Measurements from ENCODE around the gene IPCEF1. TPM values are rescaled to one million over a fixed set of nuclear protein-coding genes. Genes with fewer than 3 reads are reported as not detected.

The IPCEF1 gene
- polyA plus RNA-seq, 1 donor from 2014 or later, result 3.9 TPM

GRCh38 chr6:154111025-154111424 lies 245.6 kb downstream of the IPCEF1 start:
- Histone ChIP-seq H4K20me1 (ENCODE audit: insufficient read depth) (no peaks in the 10 kb centered on the region), H3F3A (ENCODE audit: insufficient read depth, low read length, poor library complexity, severe bottlenecking) (no peaks in the 10 kb centered on the region), H3K9me2 (ENCODE audit: insufficient read depth, low read length) (no peaks in the 10 kb centered on the region), H3K79me2 (replicated peaks; ENCODE audit: insufficient read depth, low read length) (no peaks in the 10 kb centered on the region), H3K9ac (ENCODE audit: low read length) (no peak overlapping the region), H3K9me3 (ENCODE audit: low read length) (no peaks in the 10 kb centered on the region), H3K27ac (ENCODE audit: low read length) (no peak overlapping the region), H2AFZ (ENCODE audit: low read depth, low read length) (no peak overlapping the region), H3K4me2 (ENCODE audit: low read length) (no peak overlapping the region), H3K27me3 (ENCODE audit: insufficient read depth, low read depth, low read length) (no peaks in the 10 kb centered on the region), H3K4me3 (ENCODE audit: low read length) (no peak overlapping the region), H3K36me3 (ENCODE audit: insufficient read depth, low read length) (no peaks in the 10 kb centered on the region)
- TF ChIP-seq POLR2AphosphoS5 (IDR thresholded peaks at IDR 0.05) (no peak), CTCF (IDR thresholded peaks at IDR 0.05; ENCODE audit: poor library complexity, severe bottlenecking) (no peak), SMC3 (conservative IDR thresholded peaks at IDR 0.05; ENCODE audit: poor library complexity) (no peak), EP300 (conservative IDR thresholded peaks at IDR 0.05; ENCODE audit: poor library complexity, severe bottlenecking) (no peak), RAD21 (conservative IDR thresholded peaks at IDR 0.05) (no peak), TAF1 (IDR thresholded peaks at IDR 0.05; ENCODE audit: low read depth) (no peak)

- Histone ChIP-seq H3K4me3 (ENCODE audit: low read length) (no peak overlapping the region), H3K9me3 (ENCODE audit: low read length) (no peaks in the 10 kb centered on the region), H3K27me3 (ENCODE audit: insufficient read depth, low read depth, low read length) (no peaks in the 10 kb centered on the region), H3K27ac (ENCODE audit: low read length) (no peak overlapping the region), H2AFZ (ENCODE audit: low read depth, low read length) (no peak overlapping the region), H3F3A (ENCODE audit: insufficient read depth, low read length, poor library complexity, severe bottlenecking) (no peaks in the 10 kb centered on the region), H3K9ac (ENCODE audit: low read length) (no peak overlapping the region), H3K9me2 (ENCODE audit: insufficient read depth, low read length) (no peaks in the 10 kb centered on the region), H3K36me3 (ENCODE audit: insufficient read depth, low read length) (no peaks in the 10 kb centered on the region), H3K79me2 (replicated peaks; ENCODE audit: insufficient read depth, low read length) (no peaks in the 10 kb centered on the region), H3K4me2 (ENCODE audit: low read length) (no peak overlapping the region), H4K20me1 (ENCODE audit: insufficient read depth) (no peaks in the 10 kb centered on the region)
- TF ChIP-seq EP300 (conservative IDR thresholded peaks at IDR 0.05; ENCODE audit: poor library complexity, severe bottlenecking) (no peak), CTCF (IDR thresholded peaks at IDR 0.05; ENCODE audit: poor library complexity, severe bottlenecking) (no peak), SMC3 (conservative IDR thresholded peaks at IDR 0.05; ENCODE audit: poor library complexity) (no peak), POLR2AphosphoS5 (IDR thresholded peaks at IDR 0.05) (no peak), EZH2 (IDR thresholded peaks at IDR 0.05; ENCODE audit: borderline replicate concordance, insufficient read depth, low read length, poor library complexity, severe bottlenecking) (no peak), RAD21 (conservative IDR thresholded peaks at IDR 0.05) (no peak), REST (IDR thresholded peaks at IDR 0.05; ENCODE audit: borderline replicate concordance) (no peak), MXI1 (conservative IDR thresholded peaks at IDR 0.05; ENCODE audit: poor library complexity, severe bottlenecking) (no peak)
Observed at GRCh38 chr6:154106251-154106650, 250.4 kb downstream of the IPCEF1 start.

Other genes with a start within 250 kb of the IPCEF1 start
- 1.5 and 3.0 TPM in 2 replicates for gene CNKSR3, start 153.9 kb upstream of the IPCEF1 start, polyA plus RNA-seq